ENCODE data around the gene CLTCL1.
"Not testable (repeated sequence)": the region's sequence is repeated elsewhere in the genome, so short reads cannot be mapped to it uniquely, and the experiment has no call there.

Gene CLTCL1

GRCh38 chr22:19216579-19216978 is 74.9 kb downstream of the CLTCL1 start:
- no peak for DNase-seq

- DNase-seq = no peak
Measured at GRCh38 chr22:19215360-19215759, 76.2 kb downstream of the CLTCL1 start.

GRCh38 chr22:19214078-19214473 is 77.4 kb downstream of the CLTCL1 start:
- no peak for DNase-seq

- DNase-seq = no peak
Measured at GRCh38 chr22:19213442-19214077, 78.0 kb downstream of the CLTCL1 start.

GRCh38 chr22:19213001-19213400 is 78.5 kb downstream of the CLTCL1 start:
- DNase-seq = no peak

- no peak for DNase-seq
Measured at GRCh38 chr22:19212302-19212870, 79.1 kb downstream of the CLTCL1 start.

GRCh38 chr22:19210188-19210587 is 81.3 kb downstream of the CLTCL1 start:
- DNase-seq = no peak

- DNase-seq = no peak
Measured at GRCh38 chr22:19208287-19208847, 83.2 kb downstream of the CLTCL1 start.

GRCh38 chr22:19207884-19208283 is 83.6 kb downstream of the CLTCL1 start:
- no peak for DNase-seq

- DNase-seq = no peak
Measured at GRCh38 chr22:19207401-19207808, 84.1 kb downstream of the CLTCL1 start.

GRCh38 chr22:19206287-19206686 is 85.2 kb downstream of the CLTCL1 start:
- no peak for DNase-seq

- no peak for DNase-seq
Measured at GRCh38 chr22:19204640-19205039, 86.9 kb downstream of the CLTCL1 start.

- DNase-seq = no peak
Measured at GRCh38 chr22:19203834-19204233, 87.7 kb downstream of the CLTCL1 start.

GRCh38 chr22:19202799-19203186 is 88.7 kb downstream of the CLTCL1 start:
- not testable (repeated sequence) for DNase-seq

- no peak for DNase-seq
Measured at GRCh38 chr22:19201869-19202798, 89.4 kb downstream of the CLTCL1 start.

GRCh38 chr22:19201130-19201868 is 90.2 kb downstream of the CLTCL1 start:
- no peak for DNase-seq

- DNase-seq = no peak
Measured at GRCh38 chr22:19199479-19199878, 92.0 kb downstream of the CLTCL1 start.

- no peak for DNase-seq
Measured at GRCh38 chr22:19197997-19198865, 93.3 kb downstream of the CLTCL1 start.

GRCh38 chr22:19196841-19197612 is 94.5 kb downstream of the CLTCL1 start:
- no peak for DNase-seq

GRCh38 chr22:19195796-19196731 is 95.5 kb downstream of the CLTCL1 start:
- DNase-seq = no peak

Measured in activated CD8-positive, alpha-beta memory T cell treated with anti-CD3 and anti-CD28 coated beads, Interleukin-2, amount 50 U/mL, for 4 hours (primary cell).